ENCODE results near the gene EOLA2.
"Not testable (repeated sequence)": the region's sequence is repeated elsewhere in the genome, so short reads cannot be mapped to it uniquely, and the experiment has no call there.

The EOLA2 gene

DNA sequence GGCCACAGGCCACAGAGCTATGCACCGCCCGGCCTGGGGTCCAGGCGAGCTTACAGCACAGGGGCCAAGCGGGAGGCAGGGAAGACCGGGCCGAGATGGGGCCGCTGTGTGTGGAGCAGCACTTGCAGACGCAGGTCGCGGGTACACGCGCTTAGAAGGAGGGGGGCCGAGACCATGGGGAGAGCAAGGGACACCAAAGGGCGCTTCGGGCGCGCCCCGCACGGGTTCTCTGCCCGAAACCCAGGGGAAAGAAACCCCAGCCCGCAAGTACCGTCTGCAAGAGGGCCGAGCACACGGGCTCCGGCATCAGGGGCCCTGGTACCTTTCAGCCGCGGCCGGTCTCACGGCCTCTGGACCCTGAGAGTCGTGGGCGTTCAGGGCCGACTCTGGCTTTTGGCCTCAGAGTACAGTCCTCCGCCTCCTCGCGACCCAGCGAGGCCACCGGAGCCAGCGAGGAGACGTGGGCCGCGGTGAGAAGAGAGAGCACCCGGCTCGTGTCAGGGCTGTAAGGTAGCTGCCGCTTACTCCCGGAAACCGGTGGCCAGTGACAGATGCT, 342 bp downstream of the EOLA2 start:
- in situ Hi-C loops (cut with HindIII; ENCODE audit: low pct_ligation_motif_present, low pct_unique_long_range_greater_than_20kb, low sequenced_read_pairs), result no loop called here
- peak; percentile 0 for DNase-seq

DNA sequence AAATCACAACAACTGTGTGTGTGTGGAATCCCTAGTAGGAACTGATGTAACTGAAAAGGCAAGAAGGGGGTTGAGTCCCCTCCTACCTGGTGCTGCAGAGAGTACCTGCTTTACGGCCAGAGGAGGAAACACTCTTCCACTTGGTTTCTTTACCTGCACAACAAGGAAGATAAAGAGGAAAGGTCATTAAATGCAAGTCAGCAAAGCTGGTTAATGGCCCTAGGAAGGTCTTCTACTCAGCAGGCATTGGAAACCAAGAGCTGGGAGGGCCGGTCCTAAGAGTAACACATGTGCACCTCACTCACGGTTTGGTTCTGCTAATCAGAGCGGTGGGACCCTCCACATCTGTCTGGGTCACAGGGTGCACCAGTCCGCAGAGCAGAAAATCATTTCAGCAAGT, 963 bp downstream of the EOLA2 start:
- DNase-seq; in situ Hi-C loops (cut with HindIII; ENCODE audit: low pct_ligation_motif_present, low pct_unique_long_range_greater_than_20kb, low sequenced_read_pairs): not testable (repeated sequence)

GRCh38 chrX:149933547-149933946, 4.7 kb downstream of the EOLA2 start:
- in situ Hi-C loops (cut with HindIII; ENCODE audit: low pct_ligation_motif_present, low pct_unique_long_range_greater_than_20kb, low sequenced_read_pairs); DNase-seq: not testable (repeated sequence)

- DNase-seq; in situ Hi-C loops (cut with HindIII; ENCODE audit: low pct_ligation_motif_present, low pct_unique_long_range_greater_than_20kb, low sequenced_read_pairs): not testable (repeated sequence)
These were observed 5.3 kb downstream of the EOLA2 start for GRCh38 chrX:149932970-149933369.

DNA sequence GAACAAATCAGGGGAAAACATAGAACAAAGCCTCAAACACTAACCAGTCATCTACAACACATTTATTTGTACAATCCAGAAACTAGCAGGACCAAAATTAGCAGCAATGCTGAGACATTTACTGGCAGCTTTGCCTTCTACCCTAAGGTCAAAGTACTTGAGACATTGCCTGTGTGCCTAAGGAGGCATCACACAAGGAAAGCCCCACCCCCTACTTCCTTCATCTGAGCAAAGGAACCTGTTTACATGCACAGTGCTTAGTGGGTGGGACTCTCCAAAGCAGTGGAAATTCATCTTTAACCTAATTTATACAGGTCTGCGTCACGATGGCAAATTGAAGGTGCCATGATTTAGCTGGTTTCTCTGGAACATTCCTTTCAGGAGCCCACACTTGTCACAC, 6.1 kb downstream of the EOLA2 start:
- DNase-seq; in situ Hi-C loops (cut with HindIII; ENCODE audit: low pct_ligation_motif_present, low pct_unique_long_range_greater_than_20kb, low sequenced_read_pairs): not testable (repeated sequence)

DNA sequence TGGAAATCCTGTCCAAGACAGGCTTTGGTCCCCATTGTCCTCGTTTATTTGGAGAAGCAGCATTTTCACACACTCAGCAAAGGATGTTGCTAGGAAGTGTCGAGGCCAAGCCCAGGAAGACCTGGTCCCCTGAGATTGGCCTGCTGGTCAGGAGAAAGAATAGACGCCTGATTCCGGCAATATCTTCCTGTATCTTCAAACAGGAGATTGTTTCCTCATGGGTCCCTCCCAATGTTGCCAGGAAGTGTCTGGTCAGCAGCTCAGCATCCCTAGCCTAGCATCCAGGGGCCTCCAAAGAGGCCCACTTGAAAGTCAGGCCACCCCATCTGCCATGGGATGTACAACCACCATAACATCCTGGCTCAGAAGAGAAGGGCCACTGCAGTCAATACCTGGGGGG, 6.9 kb downstream of the EOLA2 start:
- in situ Hi-C loops (cut with HindIII; ENCODE audit: low pct_ligation_motif_present, low pct_unique_long_range_greater_than_20kb, low sequenced_read_pairs); DNase-seq: not testable (repeated sequence)

DNA sequence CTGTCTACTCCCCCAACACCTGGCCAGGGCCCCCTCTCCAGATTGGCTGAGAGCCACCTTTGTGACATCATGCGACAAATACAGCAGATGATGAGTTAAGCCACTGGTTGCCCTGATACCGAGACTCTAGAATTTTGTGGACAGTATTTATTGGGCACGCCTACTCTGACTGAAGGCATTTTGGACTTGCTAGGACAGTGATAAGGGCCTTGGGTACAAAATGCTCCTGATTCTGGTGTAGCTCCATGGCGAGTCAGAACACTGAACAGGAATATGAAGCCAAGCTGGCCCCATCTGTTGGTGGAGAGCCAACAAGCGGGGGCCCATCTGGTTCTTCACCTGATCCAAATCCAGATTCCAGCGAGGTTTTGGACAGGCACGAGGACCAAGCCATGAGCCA, 8.9 kb downstream of the EOLA2 start, which contains the start of gene HSFX4:
TSS of gene HSFX4 (plus strand) at position 174 of the 400 bp plus-strand sequence. CDS start at position 246, 72 bp downstream.
- DNase-seq; in situ Hi-C loops (cut with HindIII; ENCODE audit: low pct_ligation_motif_present, low pct_unique_long_range_greater_than_20kb, low sequenced_read_pairs): not testable (repeated sequence)

DNA sequence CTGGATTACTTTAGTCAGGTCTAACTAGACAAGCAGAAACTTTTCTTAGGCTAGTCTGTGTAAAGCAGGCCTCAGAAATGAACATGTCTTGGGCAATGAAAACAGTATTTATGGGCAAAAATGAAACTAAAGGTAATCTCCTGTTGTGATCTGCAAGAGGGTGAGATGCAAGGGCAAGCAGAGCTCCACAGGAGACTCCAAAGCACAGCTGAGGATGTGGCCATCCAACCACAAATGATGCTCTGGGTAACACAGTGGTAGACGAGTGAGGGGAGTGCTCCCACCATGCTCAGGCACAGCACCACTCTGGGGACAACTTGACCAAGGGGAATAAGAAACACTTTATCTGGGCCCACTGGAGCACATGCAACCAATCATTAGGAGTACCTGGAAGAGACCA, 9.7 kb downstream of the EOLA2 start:
- in situ Hi-C loops (cut with HindIII; ENCODE audit: low pct_ligation_motif_present, low pct_unique_long_range_greater_than_20kb, low sequenced_read_pairs); DNase-seq: not testable (repeated sequence)

GRCh38 chrX:149927964-149928258, 10.4 kb downstream of the EOLA2 start:
- in situ Hi-C loops (cut with HindIII; ENCODE audit: low pct_ligation_motif_present, low pct_unique_long_range_greater_than_20kb, low sequenced_read_pairs); DNase-seq: not testable (repeated sequence)

DNA sequence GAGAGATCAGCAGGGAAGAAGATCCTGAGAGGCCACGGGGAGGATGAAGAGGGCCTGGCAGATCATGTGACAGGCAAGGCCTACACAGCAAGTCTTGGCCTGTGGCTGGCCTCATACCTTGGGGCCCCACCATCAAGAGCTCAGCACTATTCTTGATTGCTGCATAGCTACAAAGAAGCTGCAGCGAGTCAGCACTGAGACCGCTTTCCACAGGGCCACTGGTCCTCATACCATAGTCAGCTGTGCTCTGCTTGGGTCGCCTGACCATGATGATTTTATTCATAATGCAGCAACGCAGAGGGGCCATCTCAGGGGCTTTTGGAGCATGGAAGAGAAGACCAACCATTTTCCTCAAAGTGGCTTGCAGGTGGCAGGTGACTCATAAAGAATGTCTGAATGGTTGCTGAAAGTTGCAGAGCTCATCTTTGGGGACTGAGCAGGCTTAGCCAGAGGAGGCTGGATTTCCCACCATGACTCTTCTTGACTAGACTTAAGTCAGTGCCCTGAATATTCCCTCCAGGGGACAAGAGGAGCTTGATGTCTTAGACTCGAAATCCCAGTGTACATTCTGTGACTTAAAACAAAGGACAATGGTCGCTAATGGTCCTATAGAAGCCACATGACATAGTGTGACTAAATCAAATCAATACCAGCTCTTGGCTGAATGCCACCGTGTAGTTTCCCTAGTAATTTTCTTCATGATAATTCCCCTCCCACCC, 10.9 kb downstream of the EOLA2 start:
- DNase-seq; in situ Hi-C loops (cut with HindIII; ENCODE audit: low pct_ligation_motif_present, low pct_unique_long_range_greater_than_20kb, low sequenced_read_pairs): not testable (repeated sequence)

GRCh38 chrX:149924434-149924833, 13.9 kb downstream of the EOLA2 start:
- DNase-seq; in situ Hi-C loops (cut with HindIII; ENCODE audit: low pct_ligation_motif_present, low pct_unique_long_range_greater_than_20kb, low sequenced_read_pairs): not testable (repeated sequence)

GRCh38 chrX:149923836-149924235, 14.5 kb downstream of the EOLA2 start:
- in situ Hi-C loops (cut with HindIII; ENCODE audit: low pct_ligation_motif_present, low pct_unique_long_range_greater_than_20kb, low sequenced_read_pairs); DNase-seq: not testable (repeated sequence)

GRCh38 chrX:149916745-149917392, 21.4 kb downstream of the EOLA2 start:
- in situ Hi-C loops (cut with HindIII; ENCODE audit: low pct_ligation_motif_present, low pct_unique_long_range_greater_than_20kb, low sequenced_read_pairs), result no loop called here
- DNase-seq, result no peak

- DNase-seq, result no peak
- in situ Hi-C loops (cut with HindIII; ENCODE audit: low pct_ligation_motif_present, low pct_unique_long_range_greater_than_20kb, low sequenced_read_pairs), result no loop called here
These were observed 28.1 kb downstream of the EOLA2 start for GRCh38 chrX:149910178-149910695.

DNA sequence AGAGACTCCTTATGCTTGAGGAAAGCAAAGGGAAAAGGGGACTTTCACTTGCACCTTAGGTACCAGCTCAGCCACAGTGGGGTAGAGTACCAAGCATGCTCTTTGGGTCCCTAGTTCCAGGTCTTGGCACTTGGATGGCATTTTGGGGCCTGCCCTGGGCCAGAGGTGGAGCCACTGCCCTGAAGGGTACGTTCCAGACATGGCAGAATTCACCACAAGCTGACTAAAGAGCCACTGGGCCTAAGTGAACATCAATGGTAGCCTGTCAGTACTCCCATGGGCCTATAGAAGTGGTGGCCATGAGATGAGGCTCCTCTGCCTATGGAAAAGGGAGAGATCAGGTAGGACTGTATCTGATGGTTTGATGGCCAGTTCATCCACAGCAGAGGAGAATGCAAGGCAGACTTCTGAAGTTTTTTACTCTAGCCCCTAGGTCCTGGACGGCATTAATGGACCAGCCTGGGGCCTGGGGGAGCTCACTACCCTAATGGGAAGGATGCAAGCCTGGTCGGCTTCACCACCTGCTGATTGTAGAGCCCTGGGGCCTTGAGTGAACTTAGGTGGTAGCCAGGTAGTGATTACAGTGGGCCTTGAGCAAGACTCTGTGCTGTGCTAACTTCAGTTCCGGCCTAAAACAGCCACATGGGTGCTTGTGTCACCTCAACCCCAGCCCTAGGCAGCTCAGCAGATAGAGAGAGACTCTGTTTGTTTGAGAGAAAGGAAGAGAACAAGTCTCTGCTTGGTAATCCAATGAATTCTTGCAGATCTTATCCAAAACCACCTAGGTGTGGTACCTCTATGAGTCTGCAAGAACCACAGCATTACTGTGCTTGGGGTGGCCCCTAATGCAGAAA, 28.7 kb downstream of the EOLA2 start:
- in situ Hi-C loops (cut with HindIII; ENCODE audit: low pct_ligation_motif_present, low pct_unique_long_range_greater_than_20kb, low sequenced_read_pairs), result no loop called here
- no peak for DNase-seq

DNA sequence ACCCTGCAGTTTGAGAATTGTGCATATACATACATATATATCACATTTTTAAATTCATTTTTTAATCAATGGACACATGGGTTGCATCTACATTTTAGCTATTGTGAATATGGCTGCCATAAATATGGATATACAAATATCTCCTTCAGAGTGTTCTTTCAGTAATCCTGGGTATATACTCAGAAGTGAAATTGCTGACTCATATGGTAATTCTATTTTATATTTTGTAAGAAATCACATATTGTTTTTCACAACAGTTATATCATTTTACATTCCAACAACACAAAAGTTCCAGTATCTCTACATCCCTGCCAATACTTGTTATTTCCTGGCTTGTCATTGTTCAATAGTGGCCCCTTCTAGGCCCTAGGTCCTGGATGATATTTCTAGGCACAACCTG, 29.6 kb downstream of the EOLA2 start:
- in situ Hi-C loops (cut with HindIII; ENCODE audit: low pct_ligation_motif_present, low pct_unique_long_range_greater_than_20kb, low sequenced_read_pairs), result no loop called here
- DNase-seq, result no peak

GRCh38 chrX:149908308-149908707, 30.0 kb downstream of the EOLA2 start:
- no peak for DNase-seq
- in situ Hi-C loops (cut with HindIII; ENCODE audit: low pct_ligation_motif_present, low pct_unique_long_range_greater_than_20kb, low sequenced_read_pairs), result no loop called here

GRCh38 chrX:149903889-149904748, 34.2 kb downstream of the EOLA2 start:
- peak; percentile 6 for DNase-seq
- in situ Hi-C loops (cut with HindIII; ENCODE audit: low pct_ligation_motif_present, low pct_unique_long_range_greater_than_20kb, low sequenced_read_pairs), result no loop called here
